T-helper 22 cell (primary cell): Measurements from ENCODE around the gene TIPARP.
A peak's percentile ranks its signal among the peaks of the same experiment; 100 is the strongest.
"Not testable (repeated sequence)": the region's sequence is repeated elsewhere in the genome, so short reads cannot be mapped to it uniquely, and the experiment has no call there.

Source experiments
- DNase-seq: peaks from one replicate; pipeline ENCODE4 v3.0.0-alpha.2; 2020; ENCODE audit warnings: low read depth

The TIPARP gene

GRCh38 chr3:156648086-156648485 is 26.3 kb upstream of the TIPARP start:
- DNase-seq = no peak

DNA sequence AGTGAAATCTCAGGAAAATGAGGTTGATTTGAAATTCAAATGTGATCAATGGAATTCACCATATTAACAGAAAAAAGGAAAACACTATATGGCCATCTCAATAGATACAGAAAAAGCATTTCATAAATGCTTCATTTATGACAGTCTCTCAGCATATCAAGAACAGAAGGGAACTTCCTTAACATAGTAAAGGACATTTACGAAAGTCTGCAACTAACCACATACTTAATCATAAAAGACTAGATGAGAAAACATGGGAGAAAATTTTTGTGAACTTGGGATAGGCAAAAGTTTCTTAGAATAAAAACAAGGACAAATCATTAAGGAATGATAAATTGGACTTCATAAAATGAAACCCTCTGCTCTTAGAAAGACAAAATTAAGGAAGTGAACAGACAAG is 24.7 kb upstream of the TIPARP start:
- no peak for DNase-seq

GRCh38 chr3:156652661-156653060 is 21.7 kb upstream of the TIPARP start:
- not testable (repeated sequence) for DNase-seq

GRCh38 chr3:156654834-156655233 is 19.6 kb upstream of the TIPARP start:
- DNase-seq = no peak

- DNase-seq = no peak
Observed at GRCh38 chr3:156655819-156656550, 18.4 kb upstream of the TIPARP start.

DNA sequence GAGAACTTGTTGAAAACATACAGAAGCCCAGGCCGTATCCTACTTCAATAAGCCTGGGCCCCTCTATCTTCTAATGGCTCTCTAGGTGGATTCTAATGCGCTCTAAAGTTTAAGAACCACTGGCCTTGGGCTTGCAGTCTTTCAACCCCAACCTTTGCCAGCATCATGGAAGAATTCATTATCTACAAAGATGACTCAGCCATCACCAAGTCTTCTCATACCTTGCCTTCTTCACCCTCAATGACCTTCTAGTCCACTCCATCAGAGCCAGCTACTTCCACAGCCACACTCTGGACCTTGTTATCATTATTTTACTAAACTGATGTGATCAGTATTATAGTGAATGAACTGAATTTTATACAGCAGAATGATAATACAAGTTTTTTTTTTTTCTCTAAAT is 16.9 kb upstream of the TIPARP start:
- DNase-seq = no peak

DNA sequence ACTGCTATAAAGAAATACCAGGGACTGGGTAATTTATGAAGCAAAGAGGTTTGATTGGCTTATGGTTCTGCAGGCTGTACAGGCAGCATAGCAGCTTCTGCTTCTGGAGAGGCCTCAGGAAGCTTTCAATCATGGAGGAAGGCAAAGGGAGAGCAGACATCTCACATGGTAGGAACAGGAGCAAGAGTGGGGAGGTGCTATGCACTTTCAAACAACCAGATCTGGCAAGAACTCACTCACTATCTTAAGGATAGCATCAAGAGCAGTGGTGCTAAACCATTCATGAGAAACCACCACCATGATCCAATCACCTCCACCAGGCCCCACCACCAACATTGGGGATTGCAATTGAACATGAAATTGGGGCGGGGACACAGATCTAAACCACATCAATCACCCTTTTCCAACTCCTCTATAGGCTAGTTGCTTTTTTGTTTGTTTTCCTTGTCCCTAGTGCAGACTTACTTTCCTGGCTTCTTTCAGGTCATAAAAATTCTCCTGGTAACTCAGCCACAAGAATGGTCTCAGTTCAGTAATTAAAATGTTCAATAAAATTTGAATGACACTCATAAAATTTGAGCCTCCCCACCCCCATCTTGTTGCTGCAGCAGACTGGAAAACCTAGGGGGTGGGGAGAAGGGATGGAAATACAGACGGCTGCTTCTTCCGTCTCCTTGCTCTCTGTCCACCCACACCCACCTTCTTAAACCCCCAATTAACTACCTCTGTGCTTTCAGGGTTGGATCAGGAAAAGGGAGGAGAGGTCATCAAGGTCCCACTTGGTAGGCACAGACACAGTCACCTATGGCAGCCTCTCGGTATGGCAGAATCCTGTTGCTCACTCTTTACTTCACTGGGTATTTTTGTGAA is 16.3 kb upstream of the TIPARP start:
- DNase-seq = no peak

- no peak for DNase-seq
Observed at GRCh38 chr3:156658732-156659090, 15.7 kb upstream of the TIPARP start.

GRCh38 chr3:156659260-156659659 is 15.1 kb upstream of the TIPARP start:
- no peak for DNase-seq

GRCh38 chr3:156661155-156661554 is 13.2 kb upstream of the TIPARP start:
- DNase-seq = no peak

DNA sequence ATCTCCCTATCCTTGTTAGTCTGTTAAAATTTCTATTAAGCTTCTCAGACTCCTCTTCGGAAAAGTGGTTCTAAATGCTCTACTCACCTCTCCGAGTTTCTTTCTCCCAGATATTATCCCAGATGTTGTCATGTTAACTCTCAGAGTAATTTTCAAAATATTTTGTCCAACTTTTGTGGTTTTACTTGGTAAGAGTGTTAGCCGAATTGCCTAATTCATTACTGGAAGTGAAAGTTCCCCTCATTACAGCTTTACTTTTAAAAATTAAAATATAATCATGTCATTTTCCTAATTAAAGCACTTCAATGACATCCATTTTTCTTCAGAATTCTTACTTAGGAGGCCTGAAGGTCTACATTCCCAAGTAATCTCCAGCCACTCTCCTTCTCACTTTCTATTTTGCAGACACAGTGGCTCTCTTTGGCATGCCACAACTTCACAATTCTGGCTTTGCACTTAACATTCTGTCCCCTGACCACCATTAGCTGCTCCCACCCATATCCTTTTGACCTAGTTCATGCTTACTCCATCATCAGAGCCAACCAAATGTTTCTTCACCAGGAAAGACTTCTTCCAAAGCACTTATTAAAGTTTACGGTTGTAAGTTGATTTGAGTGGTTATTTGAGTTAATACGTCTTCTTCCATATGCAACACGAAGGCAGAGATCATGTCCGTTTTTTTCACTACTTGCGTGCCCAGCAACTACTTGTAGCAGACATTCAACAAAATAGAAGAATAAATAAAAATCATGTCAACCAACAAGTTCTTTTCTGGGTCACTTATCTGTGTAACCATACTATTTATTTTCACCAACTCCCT is 10.2 kb upstream of the TIPARP start:
- DNase-seq = no peak

GRCh38 chr3:156664831-156665178 is 9.6 kb upstream of the TIPARP start:
- no peak for DNase-seq

DNA sequence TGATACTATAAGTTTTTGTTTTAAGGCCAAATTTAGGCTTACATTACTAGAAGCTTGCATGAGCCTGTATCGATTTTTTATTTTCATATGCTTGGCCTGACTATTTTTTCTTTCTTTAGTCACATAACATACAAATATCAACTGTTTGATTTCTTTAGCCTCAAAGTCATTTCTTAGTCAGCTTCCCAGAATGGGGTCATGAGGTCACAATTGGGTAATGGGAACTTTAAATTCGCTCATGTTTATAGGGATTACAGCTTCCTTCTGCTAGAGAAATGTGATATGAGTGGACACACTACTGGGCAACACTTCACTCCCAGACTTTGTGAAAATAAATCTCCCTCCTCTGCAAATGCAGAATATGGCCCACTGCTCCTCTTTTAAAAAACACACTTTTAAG is 9.1 kb upstream of the TIPARP start:
- DNase-seq = no peak

DNA sequence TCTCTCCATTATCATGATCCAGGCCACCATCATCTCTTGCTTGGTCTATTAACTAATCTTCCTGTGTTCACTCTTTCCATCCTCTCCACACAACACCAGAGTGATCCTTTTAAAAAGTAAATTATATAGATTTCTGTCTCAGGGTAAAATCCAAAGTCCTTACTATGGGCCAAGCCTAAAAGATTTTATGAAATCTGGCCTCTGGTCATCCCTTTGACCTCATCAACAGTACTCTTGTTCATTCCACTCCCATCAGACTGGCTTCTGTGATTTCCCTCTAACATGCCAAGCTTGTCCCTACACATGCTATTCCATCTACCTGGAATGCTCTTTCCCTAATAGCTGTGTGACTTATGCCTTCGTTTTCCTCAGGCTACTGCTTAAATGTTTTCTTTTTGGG is 8.3 kb upstream of the TIPARP start:
- DNase-seq = no peak

DNA sequence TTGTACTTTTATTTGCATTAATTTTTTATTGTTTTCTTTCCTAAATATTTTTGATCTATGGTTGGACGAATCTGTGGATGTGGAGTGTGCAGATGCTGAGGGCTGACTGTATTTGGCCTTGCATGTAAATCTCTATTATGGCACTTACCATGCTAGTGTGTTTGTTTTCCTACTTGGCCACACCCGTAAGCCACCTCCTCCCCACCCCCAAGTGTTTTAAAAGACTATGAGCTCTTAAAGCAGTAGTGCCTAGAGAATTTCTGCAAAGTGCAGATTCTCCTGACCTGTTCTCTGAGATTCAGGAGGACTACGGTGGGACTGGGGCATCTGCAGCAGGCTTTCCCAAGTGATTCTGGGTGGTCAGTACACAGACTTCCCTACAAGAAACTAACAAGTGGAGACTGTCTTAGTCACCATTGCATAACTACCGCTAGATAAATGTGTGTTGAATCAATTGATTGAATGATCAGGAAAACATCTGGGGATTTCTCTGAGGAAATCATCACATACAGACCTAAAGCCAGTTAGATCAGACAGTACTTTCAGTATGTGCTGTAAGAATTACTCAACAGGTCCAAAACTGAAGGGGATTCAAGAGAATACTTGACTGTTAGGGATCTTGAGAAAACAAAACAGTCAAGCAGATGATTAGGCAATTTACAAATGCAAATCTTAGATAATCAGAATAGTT is 6.2 kb upstream of the TIPARP start:
- DNase-seq = no peak

- DNase-seq = no peak
Observed at GRCh38 chr3:156670077-156670476, 4.3 kb upstream of the TIPARP start.

- DNase-seq = no peak
Observed at GRCh38 chr3:156670652-156671051, 3.7 kb upstream of the TIPARP start.

GRCh38 chr3:156673732-156674045 is 701 bp upstream of the TIPARP start:
- DNase-seq = no peak

DNA sequence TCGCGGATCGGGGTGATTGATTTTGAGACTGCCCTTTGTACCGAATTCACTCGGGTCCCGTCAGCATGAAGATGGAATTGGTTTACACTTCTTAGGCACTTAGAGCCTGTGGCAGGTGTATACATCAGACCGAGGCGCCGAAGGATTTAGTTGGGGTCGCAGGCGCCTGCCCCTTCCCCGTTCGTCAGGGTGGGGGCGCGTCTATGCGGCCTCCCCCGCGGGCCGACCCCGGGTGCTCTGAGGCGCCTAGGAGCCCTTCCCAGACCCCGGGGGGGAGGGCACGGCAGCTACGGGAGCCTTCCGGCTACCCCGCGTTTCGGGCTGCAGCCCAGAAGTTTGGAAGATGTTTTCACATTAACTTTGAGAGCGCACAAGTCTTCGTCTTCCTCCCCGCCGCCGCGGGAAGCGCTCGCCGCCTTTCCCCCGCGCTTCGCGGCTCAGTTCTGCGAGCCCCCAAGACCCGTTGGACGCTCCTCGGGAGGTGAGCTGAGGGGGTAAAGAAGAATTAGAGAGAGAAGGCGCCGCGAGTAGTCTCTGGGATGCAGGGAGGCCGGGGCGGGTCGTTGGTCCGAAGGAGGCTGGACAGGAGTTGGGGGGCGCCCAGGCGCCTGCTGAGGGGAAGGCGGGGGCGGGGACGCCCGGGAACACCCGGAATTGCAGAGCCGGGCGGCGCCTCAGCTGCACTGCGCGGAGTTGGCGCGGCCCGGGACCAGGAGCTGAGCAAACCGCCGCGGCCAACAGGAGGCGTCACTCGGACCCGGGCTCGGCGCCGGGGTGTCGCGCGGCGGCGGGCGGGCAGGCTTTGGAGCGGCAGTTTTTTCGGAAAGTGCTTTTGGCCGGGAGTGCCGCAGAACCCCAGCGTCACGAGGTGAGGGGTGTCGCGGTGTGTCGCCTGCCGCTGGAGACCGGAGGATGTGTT is 780 bp downstream of the TIPARP start:
- peak; percentile 5 for DNase-seq

- DNase-seq = peak; percentile 45
Observed at GRCh38 chr3:156675830-156676767, 1.7 kb downstream of the TIPARP start.
